GM12875 (cell line): ENCODE measurements around the gene CGB5.

Experiments
- H3K4me3 ChIP-seq: one replicate; pipeline ENCODE4 v1.5.1; 2011; ENCODE audit warnings: low read depth, low read length, control low read depth
- CTCF ChIP-seq: IDR thresholded peaks from 2 replicates; pipeline ENCODE4 v1.5.1; 2011; ENCODE audit warnings: low read depth, mild to moderate bottlenecking, control low read depth, inconsistent platforms, low read length, moderate library complexity, borderline replicate concordance; ENCODE audit not compliant: insufficient read depth

Gene CGB5

GRCh38 chr19:49009828-49010227 lies 33.8 kb upstream of the CGB5 start:
- H3K4me3 ChIP-seq: no peak overlapping the region
- no peak for TF ChIP-seq CTCF

GRCh38 chr19:49010453-49010852 lies 33.2 kb upstream of the CGB5 start:
- H3K4me3 ChIP-seq: no peak overlapping the region
- TF ChIP-seq CTCF: no peak

- H3K4me3 ChIP-seq: no peak overlapping the region
- TF ChIP-seq CTCF: no peak
These were observed 32.5 kb upstream of the CGB5 start for GRCh38 chr19:49011194-49011593.

GRCh38 chr19:49014123-49014869 lies 29.4 kb upstream of the CGB5 start:
- TF ChIP-seq CTCF: no peak

GRCh38 chr19:49014870-49015255 lies 28.8 kb upstream of the CGB5 start:
- H3K4me3 ChIP-seq: no peak overlapping the region
- TF ChIP-seq CTCF: no peak

More at GRCh38 chr19:49014123-49014869, 29.4 kb upstream of the CGB5 start:
- H3K4me3 ChIP-seq: no peak overlapping the region

GRCh38 chr19:49016067-49016839 lies 27.4 kb upstream of the CGB5 start:
- H3K4me3 ChIP-seq: no peak overlapping the region
- TF ChIP-seq CTCF: no peak
